Stimulated activated memory B cell treated with anti-CD40 and anti-IgM and Interleukin-4, amounts not matched to agents 10 μg/mL and 1 μg/mL and 100 μg/mL, for 72 hours (primary cell): ENCODE results near the gene ABRACL.
"Not testable (repeated sequence)": the region's sequence is repeated elsewhere in the genome, so short reads cannot be mapped to it uniquely, and the experiment has no call there.

Experiments used
- ATAC-seq: fragments of 150-1000 bp; cut with Tn5 transposase; 2 replicates; pipeline ENCODE4 v1.10.0; 2021
- H3K27ac Mint-ChIP-seq: one replicate; pipeline ENCODE4 v1.8.0; 2022; ENCODE audit warnings: mild to moderate bottlenecking, mixed read lengths
- H3K27me3 Mint-ChIP-seq: one replicate; pipeline ENCODE4 v1.8.0; 2022; ENCODE audit warnings: mixed read lengths
- H3K36me3 Mint-ChIP-seq: one replicate; pipeline ENCODE4 v1.8.0; 2022; ENCODE audit warnings: mixed read lengths
- H3K4me1 Mint-ChIP-seq: one replicate; pipeline ENCODE4 v1.8.0; 2022; ENCODE audit warnings: mixed read lengths
- H3K4me3 Mint-ChIP-seq: one replicate; pipeline ENCODE4 v1.8.0; 2022; ENCODE audit warnings: mild to moderate bottlenecking, moderate library complexity, mixed read lengths
- H3K9me3 Mint-ChIP-seq: one replicate; pipeline ENCODE4 v1.8.0; 2022; ENCODE audit warnings: mixed read lengths

Gene ABRACL

GRCh38 chr6:139028215-139028657 is 309 bp upstream of the ABRACL start:
- Mint-ChIP-seq H3K4me3 (no peak overlapping the region), H3K27ac (no peak overlapping the region), H3K4me1 (peaks cover 13% of the 10 kb centered on the region), H3K9me3 (no peaks in the 10 kb centered on the region), H3K36me3 (no peaks in the 10 kb centered on the region), H3K27me3 (no peaks in the 10 kb centered on the region)
- no peak for ATAC-seq

GRCh38 chr6:139029470-139030227 is 1.1 kb downstream of the ABRACL start:
- Mint-ChIP-seq H3K27me3 (no peaks in the 10 kb centered on the region), H3K36me3 (peaks cover 6% of the 10 kb centered on the region), H3K4me1 (peaks cover 19% of the 10 kb centered on the region), H3K4me3 (no peak overlapping the region), H3K27ac (no peak overlapping the region), H3K9me3 (no peaks in the 10 kb centered on the region)
- peak; percentile 51 for ATAC-seq

- Mint-ChIP-seq H3K36me3 (peaks cover 11% of the 10 kb centered on the region), H3K9me3 (no peaks in the 10 kb centered on the region), H3K4me3 (no peak overlapping the region), H3K4me1 (peaks cover 19% of the 10 kb centered on the region), H3K27me3 (no peaks in the 10 kb centered on the region), H3K27ac (no peak overlapping the region)
- peak; percentile 72 for ATAC-seq
These were observed 1.9 kb downstream of the ABRACL start for GRCh38 chr6:139030228-139030963.

- no peaks in the 10 kb centered on the region for H3K9me3 Mint-ChIP-seq
- no peak overlapping the region for H3K4me3 Mint-ChIP-seq
- H3K36me3 Mint-ChIP-seq = peaks cover 62% of the 10 kb centered on the region
- H3K4me1 Mint-ChIP-seq = peaks cover 6% of the 10 kb centered on the region
- no peak overlapping the region for H3K27ac Mint-ChIP-seq
- no peak for ATAC-seq
- no peaks in the 10 kb centered on the region for H3K27me3 Mint-ChIP-seq
These were observed 8.9 kb downstream of the ABRACL start for GRCh38 chr6:139037490-139037889.

- H3K27ac Mint-ChIP-seq = no peak overlapping the region
- no peak for ATAC-seq
- peaks cover 48% of the 10 kb centered on the region for H3K36me3 Mint-ChIP-seq
- H3K9me3 Mint-ChIP-seq = no peaks in the 10 kb centered on the region
- no peaks in the 10 kb centered on the region for H3K4me1 Mint-ChIP-seq
- no peak overlapping the region for H3K4me3 Mint-ChIP-seq
- no peaks in the 10 kb centered on the region for H3K27me3 Mint-ChIP-seq
These were observed 15.7 kb downstream of the ABRACL start for GRCh38 chr6:139044250-139044649.

GRCh38 chr6:139047677-139048076 is 19.1 kb downstream of the ABRACL start:
- Mint-ChIP-seq H3K4me3 (no peak overlapping the region), H3K36me3 (peaks cover 19% of the 10 kb centered on the region), H3K4me1 (no peaks in the 10 kb centered on the region), H3K9me3 (no peaks in the 10 kb centered on the region), H3K27ac (no peak overlapping the region), H3K27me3 (no peaks in the 10 kb centered on the region)
- ATAC-seq = no peak

GRCh38 chr6:139048912-139049311 is 20.4 kb downstream of the ABRACL start:
- not testable (repeated sequence) for H3K9me3 Mint-ChIP-seq, H3K4me3 Mint-ChIP-seq, H3K4me1 Mint-ChIP-seq, H3K27ac Mint-ChIP-seq, H3K27me3 Mint-ChIP-seq, ATAC-seq
- peaks cover 12% of the 10 kb centered on the region for H3K36me3 Mint-ChIP-seq

GRCh38 chr6:139050131-139050769 is 21.7 kb downstream of the ABRACL start:
- H3K36me3 Mint-ChIP-seq, H3K4me1 Mint-ChIP-seq, H3K27ac Mint-ChIP-seq, H3K27me3 Mint-ChIP-seq, H3K9me3 Mint-ChIP-seq, H3K4me3 Mint-ChIP-seq, ATAC-seq: not testable (repeated sequence)

GRCh38 chr6:139050770-139051313 is 22.3 kb downstream of the ABRACL start:
- Mint-ChIP-seq H3K4me3 (no peak overlapping the region), H3K4me1 (no peaks in the 10 kb centered on the region), H3K27me3 (no peaks in the 10 kb centered on the region), H3K36me3 (no peaks in the 10 kb centered on the region), H3K9me3 (no peaks in the 10 kb centered on the region), H3K27ac (no peak overlapping the region)
- no peak for ATAC-seq

GRCh38 chr6:139051396-139052060 is 23.0 kb downstream of the ABRACL start:
- Mint-ChIP-seq H3K36me3 (no peaks in the 10 kb centered on the region), H3K4me1 (no peaks in the 10 kb centered on the region), H3K4me3 (no peak overlapping the region), H3K27me3 (no peaks in the 10 kb centered on the region), H3K27ac (no peak overlapping the region), H3K9me3 (no peaks in the 10 kb centered on the region)
- no peak for ATAC-seq

GRCh38 chr6:139053382-139053781 is 24.8 kb downstream of the ABRACL start:
- Mint-ChIP-seq H3K36me3 (no peaks in the 10 kb centered on the region), H3K9me3 (no peaks in the 10 kb centered on the region), H3K27ac (no peak overlapping the region), H3K4me1 (no peaks in the 10 kb centered on the region), H3K4me3 (no peak overlapping the region), H3K27me3 (no peaks in the 10 kb centered on the region)
- no peak for ATAC-seq

GRCh38 chr6:139054001-139054400 is 25.5 kb downstream of the ABRACL start:
- no peak overlapping the region for H3K27ac Mint-ChIP-seq
- H3K4me1 Mint-ChIP-seq = no peaks in the 10 kb centered on the region
- no peaks in the 10 kb centered on the region for H3K36me3 Mint-ChIP-seq
- H3K9me3 Mint-ChIP-seq = no peaks in the 10 kb centered on the region
- no peak overlapping the region for H3K4me3 Mint-ChIP-seq
- H3K27me3 Mint-ChIP-seq = no peaks in the 10 kb centered on the region
- no peak for ATAC-seq

- Mint-ChIP-seq H3K27ac (no peak overlapping the region), H3K36me3 (no peaks in the 10 kb centered on the region), H3K4me3 (no peak overlapping the region), H3K27me3 (no peaks in the 10 kb centered on the region), H3K9me3 (no peaks in the 10 kb centered on the region), H3K4me1 (no peaks in the 10 kb centered on the region)
- no peak for ATAC-seq
These were observed 27.2 kb downstream of the ABRACL start for GRCh38 chr6:139055709-139056108.

- no peak for ATAC-seq
- no peaks in the 10 kb centered on the region for H3K36me3 Mint-ChIP-seq
- H3K4me3 Mint-ChIP-seq = no peak overlapping the region
- no peaks in the 10 kb centered on the region for H3K9me3 Mint-ChIP-seq
- H3K27ac Mint-ChIP-seq = no peak overlapping the region
- no peaks in the 10 kb centered on the region for H3K27me3 Mint-ChIP-seq
- no peaks in the 10 kb centered on the region for H3K4me1 Mint-ChIP-seq
These were observed 29.5 kb downstream of the ABRACL start for GRCh38 chr6:139058029-139058428.

GRCh38 chr6:139060332-139060731 is 31.8 kb downstream of the ABRACL start:
- no peak overlapping the region for H3K4me3 Mint-ChIP-seq
- no peaks in the 10 kb centered on the region for H3K36me3 Mint-ChIP-seq
- no peak overlapping the region for H3K27ac Mint-ChIP-seq
- no peaks in the 10 kb centered on the region for H3K9me3 Mint-ChIP-seq
- H3K4me1 Mint-ChIP-seq = no peaks in the 10 kb centered on the region
- peak; percentile 43 for ATAC-seq
- H3K27me3 Mint-ChIP-seq = no peaks in the 10 kb centered on the region
